ENCODE measurements around the gene DNAJA4.

Gene DNAJA4

GRCh38 chr15:78317145-78317836 is 52.9 kb downstream of the DNAJA4 start:
- no peak for DNase-seq

GRCh38 chr15:78319588-78319987 is 55.2 kb downstream of the DNAJA4 start:
- DNase-seq, result no peak

- DNase-seq, result no peak
These were observed 55.8 kb downstream of the DNAJA4 start for GRCh38 chr15:78320183-78320582.

GRCh38 chr15:78321041-78321570 is 56.7 kb downstream of the DNAJA4 start:
- DNase-seq, result no peak

GRCh38 chr15:78321786-78322185 is 57.4 kb downstream of the DNAJA4 start:
- no peak for DNase-seq

- DNase-seq, result no peak
These were observed 57.9 kb downstream of the DNAJA4 start for GRCh38 chr15:78322243-78322642.

GRCh38 chr15:78322724-78323521 is 58.6 kb downstream of the DNAJA4 start:
- no peak for DNase-seq

- no peak for DNase-seq
These were observed 59.3 kb downstream of the DNAJA4 start for GRCh38 chr15:78323693-78324092.

- no peak for DNase-seq
These were observed 59.8 kb downstream of the DNAJA4 start for GRCh38 chr15:78324144-78324543.

GRCh38 chr15:78325092-78325843 is 60.9 kb downstream of the DNAJA4 start:
- no peak for DNase-seq

GRCh38 chr15:78327466-78327865 is 63.1 kb downstream of the DNAJA4 start:
- no peak for DNase-seq

GRCh38 chr15:78329625-78330024 is 65.3 kb downstream of the DNAJA4 start:
- no peak for DNase-seq
